Measurements from ENCODE around the gene ORAI2. TPM values are rescaled to one million over a fixed set of nuclear protein-coding genes. Genes with fewer than 3 reads are reported as not detected.
"Not testable (repeated sequence)": the region's sequence is repeated elsewhere in the genome, so short reads cannot be mapped to it uniquely, and the experiment has no call there.

ORAI2 gene
- polyA plus RNA-seq, 1 donor from 2014 or later = 36.3 TPM

DNA sequence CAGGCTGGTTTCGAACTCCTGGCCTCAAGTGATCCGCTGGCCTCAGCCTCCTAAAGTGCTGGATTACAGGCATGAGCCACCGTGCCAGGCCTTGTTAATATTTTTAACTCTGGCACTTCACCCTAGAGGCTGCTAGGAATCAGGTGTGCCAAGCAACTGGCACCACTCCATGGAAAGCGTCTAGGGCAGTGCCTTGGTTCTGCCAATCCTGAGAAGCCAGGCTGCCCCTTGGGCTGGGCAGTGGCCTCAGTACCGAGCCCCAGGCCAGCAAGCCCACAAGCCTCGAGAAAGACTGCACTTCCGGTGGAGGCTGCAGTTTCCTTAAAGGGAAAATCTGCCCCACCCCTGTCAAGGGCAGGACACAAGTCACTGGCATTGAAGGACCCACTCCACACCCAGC is 19.9 kb downstream of the ORAI2 start:
- TF ChIP-seq, protein P1, sequence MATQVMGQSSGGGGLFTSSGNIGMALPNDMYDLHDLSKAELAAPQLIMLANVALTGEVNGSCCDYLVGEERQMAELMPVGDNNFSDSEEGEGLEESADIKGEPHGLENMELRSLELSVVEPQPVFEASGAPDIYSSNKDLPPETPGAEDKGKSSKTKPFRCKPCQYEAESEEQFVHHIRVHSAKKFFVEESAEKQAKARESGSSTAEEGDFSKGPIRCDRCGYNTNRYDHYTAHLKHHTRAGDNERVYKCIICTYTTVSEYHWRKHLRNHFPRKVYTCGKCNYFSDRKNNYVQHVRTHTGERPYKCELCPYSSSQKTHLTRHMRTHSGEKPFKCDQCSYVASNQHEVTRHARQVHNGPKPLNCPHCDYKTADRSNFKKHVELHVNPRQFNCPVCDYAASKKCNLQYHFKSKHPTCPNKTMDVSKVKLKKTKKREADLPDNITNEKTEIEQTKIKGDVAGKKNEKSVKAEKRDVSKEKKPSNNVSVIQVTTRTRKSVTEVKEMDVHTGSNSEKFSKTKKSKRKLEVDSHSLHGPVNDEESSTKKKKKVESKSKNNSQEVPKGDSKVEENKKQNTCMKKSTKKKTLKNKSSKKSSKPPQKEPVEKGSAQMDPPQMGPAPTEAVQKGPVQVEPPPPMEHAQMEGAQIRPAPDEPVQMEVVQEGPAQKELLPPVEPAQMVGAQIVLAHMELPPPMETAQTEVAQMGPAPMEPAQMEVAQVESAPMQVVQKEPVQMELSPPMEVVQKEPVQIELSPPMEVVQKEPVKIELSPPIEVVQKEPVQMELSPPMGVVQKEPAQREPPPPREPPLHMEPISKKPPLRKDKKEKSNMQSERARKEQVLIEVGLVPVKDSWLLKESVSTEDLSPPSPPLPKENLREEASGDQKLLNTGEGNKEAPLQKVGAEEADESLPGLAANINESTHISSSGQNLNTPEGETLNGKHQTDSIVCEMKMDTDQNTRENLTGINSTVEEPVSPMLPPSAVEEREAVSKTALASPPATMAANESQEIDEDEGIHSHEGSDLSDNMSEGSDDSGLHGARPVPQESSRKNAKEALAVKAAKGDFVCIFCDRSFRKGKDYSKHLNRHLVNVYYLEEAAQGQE (IDR thresholded peaks at IDR 0.05; ENCODE audit: borderline replicate concordance) = no peak
- TF ChIP-seq EZH2 (IDR thresholded peaks at IDR 0.05; ENCODE audit: borderline replicate concordance, insufficient read depth, low read length, poor library complexity, severe bottlenecking) (no peak), TAF1 (IDR thresholded peaks at IDR 0.05; ENCODE audit: low read depth) (no peak), SMC3 (conservative IDR thresholded peaks at IDR 0.05; ENCODE audit: poor library complexity) (no peak), RAD21 (conservative IDR thresholded peaks at IDR 0.05) (no peak), EP300 (conservative IDR thresholded peaks at IDR 0.05; ENCODE audit: poor library complexity, severe bottlenecking) (no peak), POLR2AphosphoS5 (IDR thresholded peaks at IDR 0.05) (no peak), MXI1 (conservative IDR thresholded peaks at IDR 0.05; ENCODE audit: poor library complexity, severe bottlenecking) (no peak)
- TF ChIP-seq, protein P2, sequence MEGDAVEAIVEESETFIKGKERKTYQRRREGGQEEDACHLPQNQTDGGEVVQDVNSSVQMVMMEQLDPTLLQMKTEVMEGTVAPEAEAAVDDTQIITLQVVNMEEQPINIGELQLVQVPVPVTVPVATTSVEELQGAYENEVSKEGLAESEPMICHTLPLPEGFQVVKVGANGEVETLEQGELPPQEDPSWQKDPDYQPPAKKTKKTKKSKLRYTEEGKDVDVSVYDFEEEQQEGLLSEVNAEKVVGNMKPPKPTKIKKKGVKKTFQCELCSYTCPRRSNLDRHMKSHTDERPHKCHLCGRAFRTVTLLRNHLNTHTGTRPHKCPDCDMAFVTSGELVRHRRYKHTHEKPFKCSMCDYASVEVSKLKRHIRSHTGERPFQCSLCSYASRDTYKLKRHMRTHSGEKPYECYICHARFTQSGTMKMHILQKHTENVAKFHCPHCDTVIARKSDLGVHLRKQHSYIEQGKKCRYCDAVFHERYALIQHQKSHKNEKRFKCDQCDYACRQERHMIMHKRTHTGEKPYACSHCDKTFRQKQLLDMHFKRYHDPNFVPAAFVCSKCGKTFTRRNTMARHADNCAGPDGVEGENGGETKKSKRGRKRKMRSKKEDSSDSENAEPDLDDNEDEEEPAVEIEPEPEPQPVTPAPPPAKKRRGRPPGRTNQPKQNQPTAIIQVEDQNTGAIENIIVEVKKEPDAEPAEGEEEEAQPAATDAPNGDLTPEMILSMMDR (IDR thresholded peaks at IDR 0.05; ENCODE audit: poor library complexity, severe bottlenecking) = no peak

DNA sequence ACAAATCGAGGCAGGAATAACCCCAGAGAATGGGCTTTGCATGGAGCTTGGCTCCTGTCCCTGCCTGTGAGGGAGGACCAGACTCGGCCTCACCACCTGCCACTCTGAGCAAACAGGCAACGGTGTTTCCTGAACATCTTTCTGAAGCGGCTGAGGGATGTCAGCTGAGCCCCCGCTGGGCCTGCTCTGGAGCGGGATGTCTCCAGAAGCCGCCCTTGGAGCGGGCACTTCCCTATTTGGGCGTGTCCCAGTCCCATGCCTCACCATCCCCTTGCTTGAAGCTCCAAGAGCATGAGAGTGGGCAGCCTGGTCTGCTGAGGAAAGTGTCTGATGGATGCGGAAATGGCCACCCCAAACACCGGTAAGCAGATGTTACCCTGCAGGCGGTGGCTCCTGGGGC is 21.1 kb downstream of the ORAI2 start:
- H3K9me3 ChIP-seq (ENCODE audit: low read length) = no peaks in the 10 kb centered on the region
- H3F3A ChIP-seq (ENCODE audit: insufficient read depth, low read length, poor library complexity, severe bottlenecking) = no peaks in the 10 kb centered on the region
- no peaks in the 10 kb centered on the region for H4K20me1 ChIP-seq (ENCODE audit: insufficient read depth)
- no peak overlapping the region for H3K4me2 ChIP-seq (ENCODE audit: low read length)
- H3K9ac ChIP-seq (ENCODE audit: low read length) = no peak overlapping the region
- H3K9me2 ChIP-seq (ENCODE audit: insufficient read depth, low read length) = no peaks in the 10 kb centered on the region
- H3K27ac ChIP-seq (ENCODE audit: low read length) = no peak overlapping the region
- H3K27me3 ChIP-seq (ENCODE audit: insufficient read depth, low read depth, low read length) = no peaks in the 10 kb centered on the region
- no peaks in the 10 kb centered on the region for H3K79me2 ChIP-seq (replicated peaks; ENCODE audit: insufficient read depth, low read length)
- no peak overlapping the region for H2AFZ ChIP-seq (ENCODE audit: low read depth, low read length)
- TF ChIP-seq EZH2 (IDR thresholded peaks at IDR 0.05; ENCODE audit: borderline replicate concordance, insufficient read depth, low read length, poor library complexity, severe bottlenecking) (no peak), TAF1 (IDR thresholded peaks at IDR 0.05; ENCODE audit: low read depth) (no peak), POLR2AphosphoS5 (IDR thresholded peaks at IDR 0.05) (no peak), MXI1 (conservative IDR thresholded peaks at IDR 0.05; ENCODE audit: poor library complexity, severe bottlenecking) (no peak), EP300 (conservative IDR thresholded peaks at IDR 0.05; ENCODE audit: poor library complexity, severe bottlenecking) (no peak), SMC3 (conservative IDR thresholded peaks at IDR 0.05; ENCODE audit: poor library complexity) (no peak), RAD21 (conservative IDR thresholded peaks at IDR 0.05) (no peak)
- TF ChIP-seq, protein P2 (IDR thresholded peaks at IDR 0.05; ENCODE audit: poor library complexity, severe bottlenecking) = no peak
- TF ChIP-seq, protein P1 (IDR thresholded peaks at IDR 0.05; ENCODE audit: borderline replicate concordance) = no peak
- no peak overlapping the region for H3K4me3 ChIP-seq (ENCODE audit: low read length)
- no peaks in the 10 kb centered on the region for H3K36me3 ChIP-seq (ENCODE audit: insufficient read depth, low read length)

More for the DNA sequence above, 19.9 kb downstream of the ORAI2 start:
- Histone ChIP-seq H2AFZ (ENCODE audit: low read depth, low read length) (no peak overlapping the region), H3K9me3 (ENCODE audit: low read length) (no peaks in the 10 kb centered on the region), H3K36me3 (ENCODE audit: insufficient read depth, low read length) (no peaks in the 10 kb centered on the region), H3K9me2 (ENCODE audit: insufficient read depth, low read length) (no peaks in the 10 kb centered on the region), H3K9ac (ENCODE audit: low read length) (no peak overlapping the region), H3F3A (ENCODE audit: insufficient read depth, low read length, poor library complexity, severe bottlenecking) (no peaks in the 10 kb centered on the region), H3K4me3 (ENCODE audit: low read length) (no peak overlapping the region), H3K4me2 (ENCODE audit: low read length) (no peak overlapping the region), H4K20me1 (ENCODE audit: insufficient read depth) (no peaks in the 10 kb centered on the region), H3K79me2 (replicated peaks; ENCODE audit: insufficient read depth, low read length) (no peaks in the 10 kb centered on the region), H3K27me3 (ENCODE audit: insufficient read depth, low read depth, low read length) (no peaks in the 10 kb centered on the region), H3K27ac (ENCODE audit: low read length) (no peak overlapping the region)

DNA sequence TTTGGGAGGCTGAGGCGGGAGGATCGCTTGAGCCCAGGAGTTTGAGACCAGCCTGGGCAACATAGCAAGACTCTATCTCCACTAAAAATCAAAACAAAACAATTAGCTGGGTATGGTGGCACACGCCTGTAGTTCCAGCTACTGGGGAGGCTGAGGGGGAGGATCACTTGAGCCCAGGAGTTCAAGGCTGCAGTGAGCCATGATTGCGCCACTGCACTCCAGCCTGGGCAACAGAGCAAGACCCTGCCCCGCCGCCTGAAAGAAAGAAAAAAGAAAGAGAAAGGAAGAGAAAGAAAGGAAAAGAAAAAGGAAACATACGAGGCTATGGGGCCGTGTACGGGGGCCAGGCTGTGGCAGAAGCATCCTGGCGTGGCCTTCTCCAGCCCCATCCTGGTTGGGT is 21.6 kb downstream of the ORAI2 start:
- H3K4me3 ChIP-seq (ENCODE audit: low read length); H2AFZ ChIP-seq (ENCODE audit: low read depth, low read length); H3K27me3 ChIP-seq (ENCODE audit: insufficient read depth, low read depth, low read length); H3K9me3 ChIP-seq (ENCODE audit: low read length); H3K27ac ChIP-seq (ENCODE audit: low read length); H3K9me2 ChIP-seq (ENCODE audit: insufficient read depth, low read length); H3F3A ChIP-seq (ENCODE audit: insufficient read depth, low read length, poor library complexity, severe bottlenecking); H3K4me2 ChIP-seq (ENCODE audit: low read length); H3K36me3 ChIP-seq (ENCODE audit: insufficient read depth, low read length); H4K20me1 ChIP-seq (ENCODE audit: insufficient read depth); H3K79me2 ChIP-seq (replicated peaks; ENCODE audit: insufficient read depth, low read length); H3K9ac ChIP-seq (ENCODE audit: low read length): not testable (repeated sequence)
